Fibroblast of lung (primary cell): ENCODE data around the gene RERE. TPM values are rescaled to one million over a fixed set of nuclear protein-coding genes. Genes with fewer than 3 reads are reported as not detected.
"Not testable (repeated sequence)": the region's sequence is repeated elsewhere in the genome, so short reads cannot be mapped to it uniquely, and the experiment has no call there.

Experiments
- DNase-seq, 2 donors: peaks; one replicate each; pipeline versions ENCODE4 v3.0.0 to v3.0.0-alpha.2; 2010; ENCODE audit warnings: low read depth in 2 of 2
- H2AFZ ChIP-seq: 2 replicates; pipeline ENCODE4 v1.5.1; 2012; ENCODE audit warnings: low read length, control low read depth, inconsistent platforms
- H3K27ac ChIP-seq: 2 replicates; pipeline ENCODE4 v1.5.1; 2011; ENCODE audit warnings: low read length, control low read depth; ENCODE audit not compliant: insufficient read depth
- H3K27me3 ChIP-seq: 2 replicates; pipeline ENCODE4 v1.5.1; 2011; ENCODE audit warnings: mild to moderate bottlenecking, low read length; ENCODE audit not compliant: control insufficient read depth, insufficient read depth
- H3K36me3 ChIP-seq: 2 replicates; pipeline ENCODE4 v1.5.1; 2011; ENCODE audit warnings: low read length; ENCODE audit not compliant: control insufficient read depth, insufficient read depth
- H3K4me1 ChIP-seq: 2 replicates; pipeline ENCODE4 v1.5.1; 2011; ENCODE audit warnings: low read length; ENCODE audit not compliant: control insufficient read depth, insufficient read depth; ENCODE audit errors: extremely low read depth
- H3K4me2 ChIP-seq: 2 replicates; pipeline ENCODE4 v1.5.1; 2011; ENCODE audit warnings: low read length, control low read depth; ENCODE audit not compliant: insufficient read depth; ENCODE audit errors: extremely low read depth
- H3K4me3 ChIP-seq, 4 experiments: fragments of 200-600 bp in 1 of 4; sonication (generic) in 1 of 4; replicated peaks in 1 of 4; 2 replicates each; pipeline ENCODE4 v1.5.1; 2011 to 2016; ENCODE audit warnings: low read length in 4 of 4, low read depth in 3 of 4, mild to moderate bottlenecking in 3 of 4, control low read depth in 2 of 4, inconsistent platforms in 1 of 4, mixed read lengths in 1 of 4; ENCODE audit not compliant: insufficient read depth in 1 of 4; ENCODE audit errors: control extremely low read depth in 1 of 4
- H3K79me2 ChIP-seq: 2 replicates; pipeline ENCODE4 v1.5.1; 2012; ENCODE audit warnings: mild to moderate bottlenecking, low read length, inconsistent platforms; ENCODE audit not compliant: control insufficient read depth, insufficient read depth
- H3K9ac ChIP-seq: 2 replicates; pipeline ENCODE4 v1.5.1; 2011; ENCODE audit warnings: mild to moderate bottlenecking, low read length, control low read depth; ENCODE audit not compliant: insufficient read depth
- H3K9me3 ChIP-seq: 2 replicates; pipeline ENCODE4 v1.5.1; 2012; ENCODE audit warnings: low read depth, low read length; ENCODE audit not compliant: control insufficient read depth, insufficient read depth
- H4K20me1 ChIP-seq: 2 replicates; pipeline ENCODE4 v1.5.1; 2011; ENCODE audit warnings: low read length; ENCODE audit not compliant: control insufficient read depth, insufficient read depth; ENCODE audit errors: extremely low read depth
- EZH2 ChIP-seq: IDR thresholded peaks from 2 replicates; pipeline ENCODE4 v1.5.1; 2012; ENCODE audit warnings: low read length, control low read depth, mild to moderate bottlenecking; ENCODE audit errors: missing control alignments
- polyA plus RNA-seq, 2 donors: library from polyadenylated mRNA; depleted of rRNA in 1 of 2; stranded (reverse) in 1 of 2; unstranded in 1 of 2; fragments of >200 nt; gene quantifications; 2 replicates each; pipeline ENCODE4 v1.2.1, GENCODE V29; 2011 to 2012; ENCODE audit warnings: missing spikeins in 1 of 2
- total RNA-seq: library from RNA; depleted of rRNA; stranded (reverse); fragments of >200 nt; gene quantifications from 2 replicates; pipeline ENCODE4 v1.2.1, GENCODE V29; 2014
- TF ChIP-seq, protein P1 (sequence below), 2 donors: IDR thresholded peaks in 1 of 2; conservative IDR thresholded peaks in 1 of 2; 1 replicate in 1 of 2; 2 replicates in 1 of 2; pipeline ENCODE4 v1.5.1; 2011 to 2012; ENCODE audit warnings: low read length in 2 of 2, control low read depth in 1 of 2, inconsistent platforms in 1 of 2, low read depth in 1 of 2, mild to moderate bottlenecking in 1 of 2

The RERE gene
- total and polyA plus RNA-seq, 2 donors (not counting 1 experiment from before 2014, with no cell fraction given), result 3.7 to 51.0 TPM

DNA sequence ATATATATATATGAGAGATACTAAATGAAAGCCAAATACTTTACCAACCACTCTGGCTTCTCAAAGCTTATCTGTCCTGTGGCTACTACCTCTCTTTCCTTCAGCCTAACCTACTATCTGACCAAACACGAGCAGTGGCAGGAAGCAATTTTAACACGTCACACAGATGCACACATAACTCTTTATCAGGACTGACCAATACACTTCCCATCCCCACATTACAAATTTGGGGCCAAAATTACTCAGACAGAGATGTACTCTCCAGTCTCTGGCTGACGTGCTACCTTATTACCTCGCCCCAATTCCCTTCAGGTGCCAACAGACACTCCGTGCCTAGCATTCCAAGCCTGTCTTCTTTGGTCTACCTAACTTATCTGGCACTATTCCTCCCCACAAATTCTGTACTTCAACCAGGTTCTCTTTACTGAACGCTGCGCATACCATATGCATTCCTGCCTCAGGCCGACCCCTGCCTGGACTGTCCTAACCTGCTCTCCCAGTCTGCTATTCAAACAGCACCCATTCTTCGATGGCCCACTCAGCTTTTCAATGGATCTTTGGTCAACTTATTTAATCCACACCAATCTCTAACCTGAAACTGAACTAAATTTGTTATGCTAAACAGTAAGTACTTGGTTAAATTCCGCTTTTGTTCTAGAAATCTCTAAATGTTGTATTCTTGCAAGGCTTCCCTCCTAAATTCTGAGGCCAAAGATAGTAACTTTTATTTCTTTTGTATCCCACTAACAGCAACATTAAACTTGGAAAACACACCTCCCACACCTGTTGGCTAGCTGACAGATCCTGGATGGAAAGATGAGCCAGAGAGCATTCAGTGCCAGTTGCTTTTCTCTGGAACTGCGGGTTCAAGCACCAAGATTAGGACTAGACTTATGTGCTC lies 27.9 kb downstream of the RERE start:
- Histone ChIP-seq H3K36me3 (no peaks in the 10 kb centered on the region), H3K79me2 (no peaks in the 10 kb centered on the region), H3K9ac (no peak overlapping the region), H3K4me2 (no peak overlapping the region), H2AFZ (no peak overlapping the region), H3K4me1 (no peaks in the 10 kb centered on the region), H3K4me3 (no peak overlapping the region), H3K27ac (no peak overlapping the region), H4K20me1 (no peaks in the 10 kb centered on the region), H3K9me3 (no peaks in the 10 kb centered on the region), H3K27me3 (no peaks in the 10 kb centered on the region)
- no peak for DNase-seq
- TF ChIP-seq EZH2, result no peak
- TF ChIP-seq, protein P1, sequence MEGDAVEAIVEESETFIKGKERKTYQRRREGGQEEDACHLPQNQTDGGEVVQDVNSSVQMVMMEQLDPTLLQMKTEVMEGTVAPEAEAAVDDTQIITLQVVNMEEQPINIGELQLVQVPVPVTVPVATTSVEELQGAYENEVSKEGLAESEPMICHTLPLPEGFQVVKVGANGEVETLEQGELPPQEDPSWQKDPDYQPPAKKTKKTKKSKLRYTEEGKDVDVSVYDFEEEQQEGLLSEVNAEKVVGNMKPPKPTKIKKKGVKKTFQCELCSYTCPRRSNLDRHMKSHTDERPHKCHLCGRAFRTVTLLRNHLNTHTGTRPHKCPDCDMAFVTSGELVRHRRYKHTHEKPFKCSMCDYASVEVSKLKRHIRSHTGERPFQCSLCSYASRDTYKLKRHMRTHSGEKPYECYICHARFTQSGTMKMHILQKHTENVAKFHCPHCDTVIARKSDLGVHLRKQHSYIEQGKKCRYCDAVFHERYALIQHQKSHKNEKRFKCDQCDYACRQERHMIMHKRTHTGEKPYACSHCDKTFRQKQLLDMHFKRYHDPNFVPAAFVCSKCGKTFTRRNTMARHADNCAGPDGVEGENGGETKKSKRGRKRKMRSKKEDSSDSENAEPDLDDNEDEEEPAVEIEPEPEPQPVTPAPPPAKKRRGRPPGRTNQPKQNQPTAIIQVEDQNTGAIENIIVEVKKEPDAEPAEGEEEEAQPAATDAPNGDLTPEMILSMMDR (conservative IDR thresholded peaks at IDR 0.05 in 1 of 2, IDR thresholded peaks at IDR 0.05 in 1 of 2; ENCODE audit: low read depth in 1 of 2, low read length in 2 of 2), result no peak

DNA sequence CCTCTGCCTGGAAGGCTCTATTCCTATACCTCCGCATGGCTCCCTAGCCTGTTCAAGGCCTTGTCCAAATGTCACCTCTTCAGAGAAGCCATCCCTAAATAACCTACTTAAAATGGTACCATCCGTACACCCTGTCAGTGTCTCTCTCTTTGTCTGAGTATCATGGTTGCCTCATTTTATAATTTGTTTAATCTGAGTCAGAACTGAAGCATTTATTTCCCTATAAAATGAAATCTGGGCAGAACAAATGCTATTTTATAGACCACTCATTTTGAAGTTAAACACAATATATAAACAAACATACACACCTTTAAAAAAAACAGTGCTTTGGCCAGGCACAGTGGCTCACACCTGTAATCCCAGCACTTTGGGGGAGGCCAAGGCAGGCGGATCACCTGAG lies 30.2 kb downstream of the RERE start:
- TF ChIP-seq EZH2, result no peak
- TF ChIP-seq, protein P1 (conservative IDR thresholded peaks at IDR 0.05 in 1 of 2, IDR thresholded peaks at IDR 0.05 in 1 of 2; ENCODE audit: low read depth in 1 of 2, low read length in 2 of 2), result no peak
- DNase-seq, result no peak
- H2AFZ ChIP-seq, result no peak overlapping the region
- no peaks in the 10 kb centered on the region for H3K27me3 ChIP-seq
- H3K4me1 ChIP-seq, result no peaks in the 10 kb centered on the region
- no peaks in the 10 kb centered on the region for H4K20me1 ChIP-seq
- H3K9ac ChIP-seq, result no peak overlapping the region
- H3K79me2 ChIP-seq, result no peaks in the 10 kb centered on the region
- no peak overlapping the region for H3K4me3 ChIP-seq
- no peak overlapping the region for H3K4me2 ChIP-seq
- no peaks in the 10 kb centered on the region for H3K36me3 ChIP-seq
- no peak overlapping the region for H3K27ac ChIP-seq
- no peaks in the 10 kb centered on the region for H3K9me3 ChIP-seq

DNA sequence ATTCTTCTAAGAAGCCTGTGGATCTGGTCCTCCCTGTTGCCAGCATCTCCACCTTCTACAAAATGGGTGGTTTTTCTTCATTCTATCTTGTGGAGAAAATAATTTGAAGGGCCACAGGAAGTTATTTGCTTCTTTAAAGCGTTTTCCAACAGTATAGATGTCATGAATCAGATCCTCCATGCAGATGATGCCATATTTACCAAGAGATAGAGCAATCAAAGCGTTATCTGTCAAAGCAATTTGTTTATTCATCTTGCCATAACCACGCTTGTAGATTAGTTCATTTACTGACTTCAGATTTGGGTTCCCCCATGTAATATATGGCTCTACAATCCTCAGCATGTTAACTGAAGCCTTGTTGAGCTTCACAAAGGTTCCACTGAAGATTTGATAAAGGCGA lies 31.2 kb downstream of the RERE start:
- H3K27me3 ChIP-seq, H3K4me1 ChIP-seq, DNase-seq, H2AFZ ChIP-seq, H3K79me2 ChIP-seq, H3K4me2 ChIP-seq, H4K20me1 ChIP-seq, H3K4me3 ChIP-seq, H3K9ac ChIP-seq, H3K9me3 ChIP-seq, H3K27ac ChIP-seq, H3K36me3 ChIP-seq: not testable (repeated sequence)
